HG03558 (cell line): ENCODE results near the gene LIPE.
"Not testable (repeated sequence)": the region's sequence is repeated elsewhere in the genome, so short reads cannot be mapped to it uniquely, and the experiment has no call there.

ENCODE experiments used
- ATAC-seq: cut with Tn5 transposase; IDR thresholded peaks from one replicate; pipeline ENCODE4 v1.9.1; 2021; ENCODE audit warnings: moderate number of reproducible peaks; ENCODE audit not compliant: unreplicated experiment; ENCODE audit errors: extremely low read depth

The LIPE gene, protein sequence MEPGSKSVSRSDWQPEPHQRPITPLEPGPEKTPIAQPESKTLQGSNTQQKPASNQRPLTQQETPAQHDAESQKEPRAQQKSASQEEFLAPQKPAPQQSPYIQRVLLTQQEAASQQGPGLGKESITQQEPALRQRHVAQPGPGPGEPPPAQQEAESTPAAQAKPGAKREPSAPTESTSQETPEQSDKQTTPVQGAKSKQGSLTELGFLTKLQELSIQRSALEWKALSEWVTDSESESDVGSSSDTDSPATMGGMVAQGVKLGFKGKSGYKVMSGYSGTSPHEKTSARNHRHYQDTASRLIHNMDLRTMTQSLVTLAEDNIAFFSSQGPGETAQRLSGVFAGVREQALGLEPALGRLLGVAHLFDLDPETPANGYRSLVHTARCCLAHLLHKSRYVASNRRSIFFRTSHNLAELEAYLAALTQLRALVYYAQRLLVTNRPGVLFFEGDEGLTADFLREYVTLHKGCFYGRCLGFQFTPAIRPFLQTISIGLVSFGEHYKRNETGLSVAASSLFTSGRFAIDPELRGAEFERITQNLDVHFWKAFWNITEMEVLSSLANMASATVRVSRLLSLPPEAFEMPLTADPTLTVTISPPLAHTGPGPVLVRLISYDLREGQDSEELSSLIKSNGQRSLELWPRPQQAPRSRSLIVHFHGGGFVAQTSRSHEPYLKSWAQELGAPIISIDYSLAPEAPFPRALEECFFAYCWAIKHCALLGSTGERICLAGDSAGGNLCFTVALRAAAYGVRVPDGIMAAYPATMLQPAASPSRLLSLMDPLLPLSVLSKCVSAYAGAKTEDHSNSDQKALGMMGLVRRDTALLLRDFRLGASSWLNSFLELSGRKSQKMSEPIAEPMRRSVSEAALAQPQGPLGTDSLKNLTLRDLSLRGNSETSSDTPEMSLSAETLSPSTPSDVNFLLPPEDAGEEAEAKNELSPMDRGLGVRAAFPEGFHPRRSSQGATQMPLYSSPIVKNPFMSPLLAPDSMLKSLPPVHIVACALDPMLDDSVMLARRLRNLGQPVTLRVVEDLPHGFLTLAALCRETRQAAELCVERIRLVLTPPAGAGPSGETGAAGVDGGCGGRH

DNA sequence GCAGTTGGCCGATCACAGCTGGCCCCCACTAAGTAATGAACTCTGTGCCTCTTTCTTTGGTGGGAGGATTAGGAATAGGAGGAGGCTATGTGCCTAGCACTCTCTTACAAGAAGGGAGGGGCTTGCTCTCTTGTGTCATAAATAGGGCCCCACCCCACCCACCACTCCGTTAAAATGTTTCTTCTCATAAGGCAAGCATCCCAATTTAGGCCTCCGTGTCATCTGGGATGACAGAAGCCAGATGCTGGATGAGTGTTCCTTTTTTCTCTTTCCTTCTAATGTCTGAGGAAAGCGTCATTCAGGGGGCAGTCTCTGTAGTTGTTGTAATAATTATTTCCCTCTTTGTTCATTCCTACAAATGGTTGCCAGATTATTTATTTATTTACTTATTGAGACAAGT is at the start of gene LIPE:
Gene LIPE (minus strand): TSS at position 76 of the 400 bp plus-strand sequence. CDS start 239 bp downstream, outside the sequence.
- ATAC-seq = no peak

DNA sequence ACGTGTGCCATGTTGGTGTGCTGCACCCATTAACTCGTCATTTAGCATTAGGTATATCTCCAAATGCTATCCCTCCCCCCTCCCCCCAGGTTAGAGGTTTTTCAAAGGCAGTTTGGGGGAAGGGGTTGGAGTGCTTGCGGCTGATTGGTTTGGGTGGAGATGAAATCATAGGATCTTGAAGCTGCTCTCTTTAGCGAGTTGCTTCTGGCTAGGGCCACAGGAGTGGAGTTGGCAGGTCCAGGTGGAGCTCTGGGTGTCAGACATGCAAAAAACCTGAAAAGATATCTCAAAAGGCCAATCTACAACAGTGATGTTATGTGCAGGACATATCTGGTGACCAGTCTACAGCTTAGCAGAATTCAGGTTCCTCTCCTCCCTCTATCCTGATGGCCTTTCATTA is 48.2 kb upstream of the LIPE start:
- ATAC-seq = no peak

DNA sequence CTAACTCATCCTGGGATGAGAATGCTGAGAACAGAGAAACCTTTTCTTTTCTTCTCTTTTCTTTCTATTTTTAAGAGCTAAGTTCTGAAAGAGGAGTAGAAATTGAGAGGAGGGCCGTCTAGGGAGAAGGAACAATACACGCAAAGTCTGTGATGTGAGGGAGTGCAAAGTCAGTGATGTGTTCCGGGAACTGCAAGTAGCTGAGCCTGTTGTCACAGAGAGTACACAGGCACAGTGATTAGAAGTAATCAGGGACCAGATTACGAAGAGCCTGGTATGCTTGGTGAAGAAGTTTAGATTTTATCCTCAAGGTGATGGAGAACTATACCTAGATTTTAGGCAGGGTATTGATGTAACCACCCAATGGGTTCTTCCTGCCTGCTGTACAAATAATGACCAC is 47.6 kb upstream of the LIPE start:
- ATAC-seq = no peak

DNA sequence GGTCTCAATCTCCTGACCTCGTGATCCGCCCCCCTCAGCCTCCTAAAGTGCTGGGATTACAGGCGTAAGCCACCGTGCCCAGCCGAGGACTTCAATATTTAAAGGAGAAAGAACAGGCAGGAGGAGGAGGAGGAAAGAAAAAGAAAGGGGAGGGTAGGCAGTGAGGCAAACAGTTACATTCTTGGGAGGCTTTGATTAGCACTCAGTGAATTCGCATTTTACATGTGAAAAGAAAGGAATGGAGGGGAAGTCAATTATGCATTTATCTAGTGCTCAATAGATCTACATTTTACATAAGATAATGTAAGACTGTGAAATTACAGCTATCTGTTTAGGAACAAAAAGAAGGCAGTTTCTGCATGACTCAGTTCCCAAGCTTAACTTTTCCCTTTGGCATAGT is 46.5 kb upstream of the LIPE start:
- no peak for ATAC-seq

DNA sequence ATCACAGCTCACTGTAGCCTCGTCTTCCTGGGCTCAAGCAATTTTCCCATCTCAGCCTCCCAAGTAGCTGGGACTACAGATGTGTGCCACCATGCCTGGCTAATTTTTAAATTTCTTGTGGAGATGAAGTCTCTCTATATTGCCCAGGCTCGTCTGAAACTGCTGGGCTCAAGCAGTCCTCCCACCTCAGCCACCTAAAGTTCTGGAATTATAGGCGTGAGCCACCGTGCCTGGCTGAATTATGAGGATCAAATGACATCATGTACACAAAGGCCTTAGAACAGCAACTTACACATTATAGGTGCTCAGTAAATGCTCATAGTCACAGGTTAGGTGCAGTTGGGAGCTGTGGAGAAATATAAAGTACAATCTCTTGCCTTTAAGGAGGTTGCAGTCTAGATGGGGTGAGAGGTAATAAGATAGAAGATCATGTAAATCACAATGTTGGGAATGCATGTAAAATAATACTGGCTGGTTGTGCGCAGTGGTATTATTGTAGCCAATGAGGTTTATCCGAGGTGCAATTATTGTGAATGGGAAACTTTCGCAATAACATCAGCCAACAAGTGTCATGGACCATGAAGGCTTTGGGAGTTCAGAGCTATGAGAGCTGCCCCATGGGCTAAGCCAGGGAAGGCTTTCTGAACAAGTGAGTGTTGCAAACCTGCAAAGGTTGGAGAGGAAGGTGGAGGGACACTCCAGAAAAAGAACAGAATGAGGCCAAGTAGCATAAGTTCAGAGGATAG is 45.4 kb upstream of the LIPE start:
- no peak for ATAC-seq

DNA sequence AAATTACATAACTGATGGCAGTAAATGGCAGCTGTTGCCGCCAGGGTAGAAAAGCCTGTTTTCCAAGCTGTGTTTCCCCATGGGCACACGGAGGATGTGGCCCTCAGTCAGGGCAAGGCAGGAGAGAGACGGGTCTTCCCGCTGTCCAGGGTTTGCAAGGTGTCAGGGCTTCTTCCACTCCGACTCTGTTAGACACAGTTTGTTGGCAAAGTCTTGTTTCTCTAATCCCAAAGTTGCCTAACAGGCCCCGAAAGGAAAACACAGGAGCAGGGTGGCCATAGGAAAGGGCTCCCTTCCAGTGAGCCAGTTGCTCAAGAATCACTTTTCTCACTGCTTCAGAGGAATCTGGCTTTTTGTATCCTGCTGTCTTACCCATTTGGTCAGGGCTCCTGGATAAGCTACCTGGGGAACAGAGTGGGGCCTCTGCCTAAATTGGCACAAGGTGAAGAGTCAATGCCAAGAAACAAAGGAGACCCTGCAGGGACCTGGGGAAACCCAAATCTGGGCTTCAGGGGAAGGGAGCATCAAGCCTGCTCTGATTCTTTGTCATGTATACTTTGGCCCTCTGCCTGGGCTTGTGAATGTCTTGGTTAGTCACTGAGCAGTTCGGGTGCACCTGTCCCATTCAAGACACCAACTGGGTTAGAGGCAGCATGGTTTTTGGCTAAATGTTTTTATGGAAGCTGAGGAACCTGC is 44.5 kb upstream of the LIPE start:
- ATAC-seq = no peak

DNA sequence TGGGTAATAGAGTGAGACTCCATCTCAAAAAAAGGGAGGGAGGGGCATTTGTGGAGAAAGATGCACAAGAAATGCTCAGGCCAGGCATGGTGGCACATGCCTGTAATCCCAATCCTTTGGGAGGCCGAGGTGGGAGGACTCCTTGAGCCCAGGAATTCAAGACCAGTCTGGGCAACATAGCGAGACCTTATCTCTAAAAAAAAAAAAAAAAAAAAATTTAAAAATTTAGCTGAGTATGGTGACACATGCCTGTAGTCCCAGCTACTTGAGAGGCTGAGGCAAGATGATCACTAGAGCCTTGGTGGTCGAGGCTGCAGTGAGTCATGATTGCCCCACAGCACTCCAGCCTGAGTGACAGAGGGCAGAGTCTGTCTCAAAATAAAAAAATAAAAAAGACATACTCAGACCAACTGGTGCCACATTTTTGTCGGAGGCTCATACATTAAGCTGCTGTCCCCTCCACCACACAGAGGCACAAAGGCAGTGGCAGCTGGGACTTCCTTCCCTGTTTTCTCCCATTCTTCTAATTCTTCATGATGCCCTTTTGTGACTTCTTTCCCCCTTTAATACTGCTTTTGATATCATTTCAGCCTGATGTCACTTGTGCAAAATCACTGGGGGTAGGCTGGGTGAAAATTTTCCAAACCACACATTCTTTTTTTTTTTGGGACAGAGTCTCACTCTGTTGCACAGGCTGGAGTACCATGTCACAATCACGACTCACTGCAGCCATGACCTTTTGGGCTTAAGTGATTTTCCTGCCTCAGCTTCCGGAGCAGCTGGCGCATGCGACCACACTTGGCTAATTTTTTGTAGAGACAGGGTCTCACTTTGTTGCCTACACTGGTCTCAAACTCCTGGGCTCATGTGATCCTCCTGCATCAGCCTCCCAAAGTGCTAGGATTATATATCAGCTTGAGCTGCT is 42.4 kb upstream of the LIPE start:
- no peak for ATAC-seq

DNA sequence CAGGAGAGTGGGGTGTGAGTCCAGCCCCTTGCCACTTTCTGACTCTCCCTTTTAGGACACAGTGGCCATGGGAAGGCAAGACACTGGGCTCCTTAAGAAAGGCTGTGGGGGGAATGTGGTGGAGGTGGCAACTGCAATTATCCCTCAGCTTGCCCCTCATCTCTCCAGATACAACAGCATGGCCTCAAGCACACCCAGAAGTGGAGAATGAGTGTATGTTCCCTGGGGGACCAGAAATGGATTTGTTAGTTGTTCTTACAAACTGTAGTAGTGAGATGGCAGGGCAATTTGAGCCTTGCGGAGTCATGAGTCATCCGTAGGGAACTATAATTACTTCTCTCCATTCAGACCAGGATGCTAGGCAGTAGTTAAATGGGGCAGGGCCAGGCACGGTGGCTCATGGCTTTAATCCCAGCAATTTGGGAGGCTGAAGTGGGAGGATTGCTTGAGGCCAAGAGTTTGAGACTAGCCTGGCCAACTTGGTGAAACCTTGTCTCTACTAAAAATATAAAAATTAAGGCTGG is 41.1 kb upstream of the LIPE start:
- no peak for ATAC-seq

DNA sequence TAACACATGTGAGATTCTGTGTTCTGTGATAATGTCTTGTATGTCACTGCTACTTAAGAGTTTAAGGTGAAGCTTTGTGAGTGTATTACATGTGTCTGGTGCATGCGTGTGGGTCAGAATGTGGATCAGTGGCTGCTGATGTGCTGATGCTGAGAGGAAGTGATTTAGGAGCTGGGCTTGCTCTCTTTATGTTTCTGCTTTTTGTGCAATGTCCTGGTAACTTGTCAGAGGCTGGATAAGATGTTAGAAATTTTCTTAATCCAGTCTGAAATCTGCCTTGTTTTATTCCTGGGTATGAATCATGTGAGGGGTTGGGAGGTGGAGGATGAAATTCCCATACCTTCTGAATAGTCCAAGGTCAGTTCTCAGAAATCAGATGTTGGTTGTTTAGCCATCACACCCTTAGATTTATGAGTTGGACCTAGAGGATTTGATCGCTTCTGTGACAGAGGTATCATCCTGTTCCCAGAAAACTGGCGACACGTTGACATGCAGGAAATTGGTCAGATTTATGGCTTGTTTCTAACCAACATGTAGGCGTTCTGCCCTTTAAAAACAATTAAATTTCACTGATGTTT is 40.1 kb upstream of the LIPE start:
- ATAC-seq = no peak

DNA sequence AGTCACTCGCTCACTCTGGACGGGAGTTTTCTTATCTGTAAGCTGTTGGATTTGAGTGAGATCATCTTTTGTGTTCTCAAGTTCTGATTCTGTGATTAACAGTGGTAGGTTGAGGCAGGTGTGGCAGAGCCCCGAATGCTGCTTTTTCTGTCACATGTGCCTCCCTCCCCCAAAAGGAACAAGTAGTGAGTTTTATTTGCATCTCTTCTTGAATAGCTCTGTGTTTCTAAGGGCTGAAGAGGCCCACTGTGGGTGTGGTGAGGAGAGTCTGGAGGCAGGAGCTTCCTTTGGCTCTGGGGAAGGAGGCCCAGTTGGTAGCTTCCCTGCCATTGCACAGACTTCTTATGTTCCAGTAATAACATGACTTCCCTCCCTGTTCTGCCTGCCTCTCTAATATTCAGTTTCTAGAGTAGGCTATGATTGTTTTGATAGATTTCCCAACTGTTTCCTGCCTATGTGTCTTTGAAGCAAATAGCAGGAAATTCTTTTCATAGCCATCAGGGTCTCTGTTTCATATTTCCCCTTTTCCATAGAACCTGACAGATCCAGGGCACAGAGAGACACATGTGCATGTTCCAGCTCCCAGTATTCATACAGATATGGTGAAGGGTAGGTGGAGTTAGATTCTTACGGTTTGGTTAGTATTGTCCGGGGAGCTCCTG is 39.5 kb upstream of the LIPE start:
- ATAC-seq = no peak

DNA sequence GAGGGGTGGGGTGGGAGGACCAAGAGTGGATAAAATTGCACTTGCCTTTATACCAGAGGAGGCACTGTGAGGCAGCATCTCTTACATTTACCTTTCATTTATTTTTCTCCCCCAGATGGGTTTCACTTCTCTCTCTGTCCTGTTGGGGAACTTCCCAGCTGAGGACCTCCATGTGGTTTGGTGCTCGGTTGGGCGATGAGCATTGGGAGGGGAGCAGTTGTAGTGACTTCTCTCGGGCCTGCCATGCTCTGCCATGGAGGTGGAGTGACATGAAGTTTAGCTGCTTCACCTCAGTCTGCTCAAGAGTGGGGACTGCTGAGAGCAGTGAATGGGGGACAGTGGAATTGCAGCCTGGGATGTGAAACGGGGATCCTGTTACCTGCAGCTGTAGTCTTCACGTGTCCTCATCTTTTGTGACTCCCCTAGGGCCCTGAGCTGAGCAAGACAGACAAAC is 38.7 kb upstream of the LIPE start:
- ATAC-seq = no peak

DNA sequence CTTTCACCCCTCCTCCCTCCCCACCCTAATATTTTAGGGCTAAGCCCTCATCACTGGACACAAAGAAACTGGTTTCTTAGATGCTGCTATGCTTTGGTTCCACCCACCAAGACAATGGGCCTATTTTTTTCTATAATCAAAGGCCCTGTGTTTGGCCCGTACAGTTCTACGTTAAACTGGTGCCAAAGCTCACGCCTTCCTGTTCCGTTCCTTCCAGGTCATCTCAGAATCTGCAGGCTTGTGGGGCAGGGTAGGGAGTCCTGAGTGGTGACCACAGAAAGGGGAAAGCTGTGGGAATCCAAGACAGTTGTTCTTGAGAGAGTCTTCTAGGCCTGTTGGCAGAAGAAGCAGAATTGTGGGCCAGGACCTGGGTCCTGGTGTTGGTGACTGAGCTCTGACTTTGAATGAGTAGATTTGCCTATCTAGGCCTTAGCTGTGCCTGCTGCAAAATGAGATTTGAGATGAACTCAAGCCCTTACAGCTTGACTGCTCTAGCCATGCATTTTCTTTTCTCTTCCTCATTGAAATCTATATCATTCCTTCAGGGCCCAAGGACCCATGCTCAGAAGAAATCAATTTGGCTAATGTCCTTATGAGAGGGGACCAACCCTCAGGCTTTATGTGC is 34.6 kb upstream of the LIPE start:
- no peak for ATAC-seq

DNA sequence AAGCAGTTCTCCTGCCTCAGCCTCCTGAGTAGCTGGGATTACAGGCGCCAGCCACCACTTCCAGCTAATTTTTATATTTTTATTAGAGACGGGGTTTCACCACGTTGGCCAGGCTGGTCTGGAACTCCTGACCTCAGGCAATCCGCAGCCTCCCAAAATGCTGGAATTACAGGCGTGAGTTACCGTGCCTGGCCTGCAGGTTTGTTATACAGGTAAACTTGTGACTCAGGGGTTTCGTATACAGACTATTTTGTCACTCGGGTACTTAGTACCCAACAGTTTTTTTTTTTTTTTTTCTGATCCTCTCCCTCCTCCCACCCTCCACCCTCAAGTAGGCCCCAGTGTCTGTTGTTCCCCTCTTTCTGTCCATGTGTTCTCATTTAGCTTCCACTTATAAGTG is 34.0 kb upstream of the LIPE start:
- ATAC-seq = not testable (repeated sequence)

DNA sequence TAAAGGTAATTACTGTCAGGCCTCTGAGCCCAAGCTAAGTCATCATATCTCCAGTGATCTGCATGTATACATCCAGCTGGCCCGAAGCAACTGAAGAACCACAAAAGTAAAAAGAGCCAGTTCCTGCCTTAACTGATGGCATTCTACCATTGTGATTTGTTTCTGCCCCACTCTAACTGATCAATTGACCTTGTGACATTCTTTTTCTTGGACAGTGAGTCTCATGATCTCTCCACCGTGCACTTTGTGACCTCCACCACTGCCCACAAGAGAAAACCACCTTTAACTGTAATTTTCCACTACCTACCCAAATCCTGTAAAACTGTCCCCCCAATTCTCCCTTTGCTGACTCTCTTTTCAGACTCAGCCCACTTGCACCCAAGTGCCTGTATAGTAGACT is 32.7 kb upstream of the LIPE start:
- no peak for ATAC-seq

DNA sequence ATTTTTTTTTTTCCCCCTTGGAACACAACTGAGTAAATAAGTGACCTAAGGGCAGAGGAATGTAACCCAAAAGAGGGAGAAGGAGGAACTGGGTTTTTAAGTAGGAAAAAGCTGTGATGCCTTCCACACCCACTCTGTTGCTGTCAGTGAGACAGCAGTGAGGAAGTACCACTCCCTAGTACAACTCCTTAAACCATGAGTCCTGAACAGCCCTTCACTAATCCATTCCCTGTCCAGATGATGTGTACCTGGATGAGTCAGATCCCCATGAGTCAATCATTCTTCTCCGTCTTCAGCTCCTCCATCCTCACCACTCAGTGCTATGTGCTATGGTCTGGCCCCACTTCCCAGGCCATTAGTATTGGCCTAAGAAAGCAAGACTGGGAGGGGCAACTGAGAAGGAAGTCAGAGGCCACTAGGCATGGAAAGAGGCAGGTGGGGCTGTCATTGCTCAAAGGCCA is 28.5 kb upstream of the LIPE start:
- ATAC-seq = no peak

DNA sequence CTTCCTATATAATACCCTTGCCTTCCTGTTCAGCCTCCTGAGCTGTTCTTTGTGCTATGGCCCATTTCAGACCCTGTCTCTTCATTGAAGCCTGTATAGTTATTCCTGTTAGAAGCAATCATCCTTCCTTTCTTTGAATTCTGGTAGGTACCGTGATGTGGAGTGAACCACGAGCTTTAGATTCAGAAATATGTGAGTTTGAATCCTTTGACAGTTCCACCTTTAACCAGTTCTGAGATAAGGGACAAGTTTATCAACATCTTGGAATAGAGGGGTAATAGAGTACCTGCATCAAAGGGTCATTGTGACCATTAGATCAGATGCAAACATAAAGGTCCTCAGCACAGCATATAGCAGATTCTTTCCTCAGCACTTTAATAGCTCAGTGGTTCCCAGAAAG is 27.9 kb upstream of the LIPE start:
- ATAC-seq = no peak

DNA sequence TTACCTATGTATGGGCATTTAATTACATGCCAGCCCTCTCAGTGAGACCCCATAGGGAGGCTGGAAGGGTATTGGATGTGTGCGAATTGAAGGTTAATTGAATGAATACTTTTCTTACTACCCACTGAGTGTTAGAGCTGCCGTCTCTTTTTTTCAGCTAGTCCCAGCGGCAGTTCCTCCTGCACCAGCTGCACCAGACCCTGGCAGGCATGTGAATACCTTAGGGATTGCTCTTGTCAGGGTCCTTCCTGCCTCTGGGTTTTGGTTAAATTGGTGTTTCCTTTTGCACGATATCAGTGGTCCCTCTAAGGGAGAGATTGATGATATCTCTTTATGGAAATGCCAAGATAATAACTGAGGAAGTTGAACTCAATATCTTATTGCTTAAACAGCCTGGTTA is 25.4 kb upstream of the LIPE start:
- no peak for ATAC-seq
